Neural progenitor cell (in vitro differentiated cells): Measurements from ENCODE around the gene PHACTR1. TPM values are rescaled to one million over a fixed set of nuclear protein-coding genes. Genes with fewer than 3 reads are reported as not detected.

ENCODE experiments used
- DNase-seq: peaks from one replicate; pipeline ENCODE4 v3.0.0-alpha.2; 2016; ENCODE audit warnings: low spot score
- H2AFZ ChIP-seq: fragments of 200-600 bp; sonication (generic); replicated peaks from 2 replicates; pipeline ENCODE4 v1.6.1; 2016; ENCODE audit warnings: antibody characterized with exemption
- H3F3A ChIP-seq: fragments of 200-600 bp; sonication (generic); 2 replicates; pipeline ENCODE4 v1.6.1; 2016; ENCODE audit warnings: antibody characterized with exemption, low read depth
- H3K27ac ChIP-seq: fragments of 200-600 bp; sonication (generic); 2 replicates; pipeline ENCODE4 v1.5.1; 2016; ENCODE audit warnings: mild to moderate bottlenecking
- H3K27me3 ChIP-seq: fragments of 200-600 bp; sonication (generic); 2 replicates; pipeline ENCODE4 v1.6.1; 2016; ENCODE audit warnings: mild to moderate bottlenecking, moderate library complexity
- H3K36me3 ChIP-seq: fragments of 200-600 bp; sonication (generic); 2 replicates; pipeline ENCODE4 v1.5.1; 2016
- H3K4me1 ChIP-seq: fragments of 200-600 bp; sonication (generic); 2 replicates; pipeline ENCODE4 v1.6.1; 2016; ENCODE audit warnings: mixed run types
- H3K4me2 ChIP-seq: fragments of 200-600 bp; sonication (generic); 2 replicates; pipeline ENCODE4 v1.6.1; 2016
- H3K4me3 ChIP-seq: fragments of 200-600 bp; sonication (generic); 2 replicates; pipeline ENCODE4 v1.5.1; 2016
- H3K79me2 ChIP-seq: fragments of 200-600 bp; sonication (generic); 2 replicates; pipeline ENCODE4 v1.6.1; 2016; ENCODE audit warnings: low read depth
- H3K9ac ChIP-seq: fragments of 200-600 bp; sonication (generic); 2 replicates; pipeline ENCODE4 v1.6.1; 2016
- H3K9me3 ChIP-seq: fragments of 200-600 bp; sonication (generic); 2 replicates; pipeline ENCODE4 v1.5.1; 2016; ENCODE audit warnings: low read depth
- H4K20me1 ChIP-seq: fragments of 200-600 bp; sonication (generic); 2 replicates; pipeline ENCODE4 v1.6.1; 2016; ENCODE audit warnings: low read depth
- H3K27ac Mint-ChIP-seq: 3 replicates; pipeline ENCODE4 v1.8.0; 2021; ENCODE audit warnings: mixed read lengths
- H3K27me3 Mint-ChIP-seq: 2 replicates; pipeline ENCODE4 v1.8.0; 2022; ENCODE audit warnings: low read depth, mild to moderate bottlenecking, inconsistent platforms, moderate library complexity, mixed read lengths; ENCODE audit not compliant: insufficient read depth
- H3K36me3 Mint-ChIP-seq: 3 replicates; pipeline ENCODE4 v1.8.0; 2021; ENCODE audit warnings: mixed read lengths
- H3K4me1 Mint-ChIP-seq: 3 replicates; pipeline ENCODE4 v1.8.0; 2021; ENCODE audit warnings: mixed read lengths
- H3K4me3 Mint-ChIP-seq: 3 replicates; pipeline ENCODE4 v1.8.0; 2021; ENCODE audit warnings: mild to moderate bottlenecking, moderate library complexity, mixed read lengths
- H3K9me3 Mint-ChIP-seq: 3 replicates; pipeline ENCODE4 v1.8.0; 2020; ENCODE audit warnings: mixed read lengths
- CTCF ChIP-seq: fragments of 200-600 bp; sonication (generic); IDR thresholded peaks from 2 replicates; pipeline ENCODE4 v1.5.1; 2017; ENCODE audit warnings: antibody characterized with exemption, mild to moderate bottlenecking
- EZH2 ChIP-seq: fragments of 200-600 bp; sonication (generic); IDR thresholded peaks from 2 replicates; pipeline ENCODE4 v1.6.1; 2017; ENCODE audit warnings: antibody characterized with exemption, mild to moderate bottlenecking, moderate library complexity
- EZH2phosphoT487 ChIP-seq: fragments of 200-600 bp; sonication (generic); IDR thresholded peaks from 2 replicates; pipeline ENCODE4 v1.6.1; 2017; ENCODE audit warnings: antibody characterized with exemption
- total RNA-seq: library from RNA; depleted of rRNA; stranded (reverse); fragments of >200 nt; gene quantifications from 2 replicates; pipeline ENCODE4 v1.2.3, GENCODE V29; 2015; ENCODE audit warnings: low replicate concordance

The PHACTR1 gene
- total RNA-seq, 1 donor from 2014 or later, result 2.4 TPM

GRCh38 chr6:13308332-13308731, 591.8 kb downstream of the PHACTR1 start:
- H3K27ac Mint-ChIP-seq, result no peak overlapping the region
- no peaks in the 10 kb centered on the region for H4K20me1 ChIP-seq
- H3K4me1 ChIP-seq, result no peaks in the 10 kb centered on the region
- H3K4me3 Mint-ChIP-seq, result no peak overlapping the region
- no peak for DNase-seq
- no peak overlapping the region for H3K4me3 ChIP-seq
- TF ChIP-seq EZH2phosphoT487, result no peak
- no peak for TF ChIP-seq CTCF
- TF ChIP-seq EZH2, result no peak
- H2AFZ ChIP-seq, result no peak overlapping the region
- no peak overlapping the region for H3K9ac ChIP-seq
- peaks cover 33% of the 10 kb centered on the region for H3K36me3 ChIP-seq
- H3K79me2 ChIP-seq, result no peaks in the 10 kb centered on the region
- H3F3A ChIP-seq, result no peaks in the 10 kb centered on the region
- no peak overlapping the region for H3K4me2 ChIP-seq
- H3K9me3 ChIP-seq, result no peaks in the 10 kb centered on the region
- H3K4me1 Mint-ChIP-seq, result no peaks in the 10 kb centered on the region
- H3K9me3 Mint-ChIP-seq, result no peaks in the 10 kb centered on the region
- H3K36me3 Mint-ChIP-seq, result peaks cover 22% of the 10 kb centered on the region
- H3K27ac ChIP-seq, result no peak overlapping the region
- H3K27me3 ChIP-seq, result no peaks in the 10 kb centered on the region
- no peaks in the 10 kb centered on the region for H3K27me3 Mint-ChIP-seq

DNA sequence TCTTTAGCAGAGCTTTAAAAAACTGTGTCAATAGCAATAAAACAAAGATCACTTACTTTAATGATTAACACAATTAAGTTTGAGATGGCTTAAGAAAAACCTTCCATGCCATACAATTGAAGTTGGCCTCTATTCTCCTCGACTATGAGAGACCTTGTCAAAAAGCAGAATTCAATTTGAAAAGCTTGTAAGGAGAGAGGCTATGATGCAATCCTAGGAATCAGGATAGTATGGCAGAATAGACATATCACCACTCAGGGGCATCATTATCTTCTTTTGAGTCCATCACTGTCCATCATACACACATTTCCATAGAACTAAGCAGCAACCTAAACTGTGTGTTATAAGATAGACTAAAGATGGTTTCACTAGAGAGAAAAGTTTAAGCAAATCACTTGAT, 594.6 kb downstream of the PHACTR1 start:
- Mint-ChIP-seq H3K36me3 (peaks cover 30% of the 10 kb centered on the region), H3K4me1 (no peaks in the 10 kb centered on the region), H3K27me3 (no peaks in the 10 kb centered on the region), H3K4me3 (no peak overlapping the region), H3K9me3 (no peaks in the 10 kb centered on the region), H3K27ac (no peak overlapping the region)
- TF ChIP-seq CTCF, result no peak
- no peak for TF ChIP-seq EZH2phosphoT487
- TF ChIP-seq EZH2, result no peak
- no peak for DNase-seq
- no peaks in the 10 kb centered on the region for H3K79me2 ChIP-seq
- no peak overlapping the region for H3K4me3 ChIP-seq
- peaks cover 35% of the 10 kb centered on the region for H3K36me3 ChIP-seq
- H3F3A ChIP-seq, result no peaks in the 10 kb centered on the region
- H3K4me1 ChIP-seq, result no peaks in the 10 kb centered on the region
- H2AFZ ChIP-seq, result no peak overlapping the region
- no peaks in the 10 kb centered on the region for H3K9me3 ChIP-seq
- H3K27ac ChIP-seq, result no peak overlapping the region
- H3K27me3 ChIP-seq, result no peaks in the 10 kb centered on the region
- H4K20me1 ChIP-seq, result no peaks in the 10 kb centered on the region
- H3K9ac ChIP-seq, result no peak overlapping the region
- no peak overlapping the region for H3K4me2 ChIP-seq

GRCh38 chr6:13314806-13315205, 598.2 kb downstream of the PHACTR1 start:
- Histone ChIP-seq H3K4me3 (no peak overlapping the region), H3K9me3 (no peaks in the 10 kb centered on the region), H3F3A (no peaks in the 10 kb centered on the region), H3K27me3 (no peaks in the 10 kb centered on the region), H3K4me2 (no peak overlapping the region), H3K79me2 (no peaks in the 10 kb centered on the region), H3K4me1 (no peaks in the 10 kb centered on the region), H3K36me3 (peaks cover 28% of the 10 kb centered on the region), H3K9ac (no peak overlapping the region), H2AFZ (no peak overlapping the region), H3K27ac (no peak overlapping the region), H4K20me1 (no peaks in the 10 kb centered on the region)
- Mint-ChIP-seq H3K36me3 (peaks cover 32% of the 10 kb centered on the region), H3K27me3 (no peaks in the 10 kb centered on the region), H3K4me3 (no peak overlapping the region), H3K4me1 (no peaks in the 10 kb centered on the region), H3K27ac (no peak overlapping the region), H3K9me3 (no peaks in the 10 kb centered on the region)
- no peak for DNase-seq
- TF ChIP-seq EZH2 (no peak), CTCF (no peak), EZH2phosphoT487 (no peak)

DNA sequence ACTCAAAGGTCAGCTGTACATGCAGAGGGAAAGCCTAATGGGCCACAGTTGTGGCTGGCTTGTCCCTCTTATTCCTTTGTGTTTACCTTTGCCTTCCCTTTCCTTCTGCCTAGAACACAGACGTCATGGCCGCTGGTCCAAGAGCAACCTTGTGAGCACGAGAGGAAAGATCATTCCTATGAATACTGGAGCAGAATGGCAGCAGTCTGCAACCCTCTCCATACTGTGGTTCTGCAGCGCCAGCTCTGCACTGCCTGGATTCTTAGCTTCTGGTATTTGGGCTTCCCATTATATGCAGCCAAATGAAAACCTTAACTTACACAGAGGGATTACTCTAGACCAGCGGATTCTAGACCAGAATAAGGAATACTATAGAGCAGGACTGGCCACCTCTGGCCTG, 599.3 kb downstream of the PHACTR1 start:
- DNase-seq, result no peak
- peaks cover 34% of the 10 kb centered on the region for H3K36me3 ChIP-seq

More for the DNA sequence above, 599.3 kb downstream of the PHACTR1 start:
- no peaks in the 10 kb centered on the region for H3K9me3 Mint-ChIP-seq
- H3F3A ChIP-seq, result no peaks in the 10 kb centered on the region
- no peak overlapping the region for H3K4me3 ChIP-seq
- H3K4me3 Mint-ChIP-seq, result no peak overlapping the region
- no peak overlapping the region for H3K27ac ChIP-seq
- H3K27me3 ChIP-seq, result no peaks in the 10 kb centered on the region
- no peaks in the 10 kb centered on the region for H3K4me1 Mint-ChIP-seq
- TF ChIP-seq EZH2phosphoT487 (no peak), CTCF (no peak), EZH2 (no peak)
- H3K36me3 Mint-ChIP-seq, result peaks cover 39% of the 10 kb centered on the region
- H2AFZ ChIP-seq, result no peak overlapping the region
- H3K4me2 ChIP-seq, result no peak overlapping the region
- H3K9ac ChIP-seq, result no peak overlapping the region
- H3K4me1 ChIP-seq, result no peaks in the 10 kb centered on the region
- H3K27ac Mint-ChIP-seq, result no peak overlapping the region
- H4K20me1 ChIP-seq, result no peaks in the 10 kb centered on the region
- H3K9me3 ChIP-seq, result no peaks in the 10 kb centered on the region
- no peaks in the 10 kb centered on the region for H3K79me2 ChIP-seq
- no peaks in the 10 kb centered on the region for H3K27me3 Mint-ChIP-seq
